Measurements from ENCODE around the gene PDE11A. TPM values are rescaled to one million over a fixed set of nuclear protein-coding genes. Genes with fewer than 3 reads are reported as not detected.

The PDE11A gene
- total RNA-seq, 2 donors from 2014 or later: 0.28 to 3.5 TPM

GRCh38 chr2:177894546-177894945 lies 178.0 kb downstream of the PDE11A start:
- TF ChIP-seq, protein P1, sequence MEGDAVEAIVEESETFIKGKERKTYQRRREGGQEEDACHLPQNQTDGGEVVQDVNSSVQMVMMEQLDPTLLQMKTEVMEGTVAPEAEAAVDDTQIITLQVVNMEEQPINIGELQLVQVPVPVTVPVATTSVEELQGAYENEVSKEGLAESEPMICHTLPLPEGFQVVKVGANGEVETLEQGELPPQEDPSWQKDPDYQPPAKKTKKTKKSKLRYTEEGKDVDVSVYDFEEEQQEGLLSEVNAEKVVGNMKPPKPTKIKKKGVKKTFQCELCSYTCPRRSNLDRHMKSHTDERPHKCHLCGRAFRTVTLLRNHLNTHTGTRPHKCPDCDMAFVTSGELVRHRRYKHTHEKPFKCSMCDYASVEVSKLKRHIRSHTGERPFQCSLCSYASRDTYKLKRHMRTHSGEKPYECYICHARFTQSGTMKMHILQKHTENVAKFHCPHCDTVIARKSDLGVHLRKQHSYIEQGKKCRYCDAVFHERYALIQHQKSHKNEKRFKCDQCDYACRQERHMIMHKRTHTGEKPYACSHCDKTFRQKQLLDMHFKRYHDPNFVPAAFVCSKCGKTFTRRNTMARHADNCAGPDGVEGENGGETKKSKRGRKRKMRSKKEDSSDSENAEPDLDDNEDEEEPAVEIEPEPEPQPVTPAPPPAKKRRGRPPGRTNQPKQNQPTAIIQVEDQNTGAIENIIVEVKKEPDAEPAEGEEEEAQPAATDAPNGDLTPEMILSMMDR (IDR thresholded peaks at IDR 0.05): no peak
- ATAC-seq (ENCODE audit: insufficient number of reproducible peaks, low FRiP score, low read depth) (no peak), DNase-seq (ENCODE audit: low spot score) (no peak)
- H3K4me3 ChIP-seq: no peak overlapping the region
- no peaks in the 10 kb centered on the region for H3K27me3 ChIP-seq (replicated peaks; ENCODE audit: insufficient read depth)
- H3K36me3 ChIP-seq: no peaks in the 10 kb centered on the region
- no peak overlapping the region for H3K27ac ChIP-seq
- no peaks in the 10 kb centered on the region for H3K9me3 ChIP-seq
- H3K4me1 ChIP-seq (ENCODE audit: control insufficient read depth in 1 of 2, low read depth in 2 of 2): no peaks in the 10 kb centered on the region

GRCh38 chr2:177893880-177894279 lies 178.7 kb downstream of the PDE11A start:
- TF ChIP-seq, protein P1 (IDR thresholded peaks at IDR 0.05): no peak
- Histone ChIP-seq H3K36me3 (no peaks in the 10 kb centered on the region), H3K27ac (no peak overlapping the region), H3K9me3 (no peaks in the 10 kb centered on the region), H3K4me3 (no peak overlapping the region), H3K27me3 (replicated peaks; ENCODE audit: insufficient read depth) (no peaks in the 10 kb centered on the region), H3K4me1 (ENCODE audit: control insufficient read depth in 1 of 2, low read depth in 2 of 2) (no peaks in the 10 kb centered on the region)
- no peak for DNase-seq (ENCODE audit: low spot score)
- ATAC-seq (ENCODE audit: insufficient number of reproducible peaks, low FRiP score, low read depth): no peak

DNA sequence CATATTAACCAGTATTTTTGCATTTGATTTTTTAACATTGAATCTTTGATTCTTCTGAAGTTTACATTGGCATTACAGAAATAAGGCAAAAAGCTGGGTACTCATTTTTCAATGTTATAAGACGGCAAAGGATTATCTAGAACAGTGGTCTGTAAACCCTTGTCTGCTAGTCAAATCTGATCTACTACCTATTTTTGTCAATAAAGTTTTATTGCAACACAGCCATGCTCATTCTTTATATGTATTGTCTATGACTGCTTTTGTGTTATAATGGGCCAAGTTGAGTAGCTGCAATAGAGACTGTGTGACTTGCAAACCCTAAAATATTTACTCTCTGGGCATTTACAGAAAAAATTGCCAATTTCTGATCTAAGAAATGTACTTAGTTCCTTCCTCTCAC lies 181.0 kb downstream of the PDE11A start:
- H3K4me1 ChIP-seq (ENCODE audit: control insufficient read depth in 1 of 2, low read depth in 2 of 2): no peaks in the 10 kb centered on the region
- H3K27me3 ChIP-seq (replicated peaks; ENCODE audit: insufficient read depth): no peaks in the 10 kb centered on the region
- TF ChIP-seq, protein P1 (IDR thresholded peaks at IDR 0.05): no peak
- H3K9me3 ChIP-seq: no peaks in the 10 kb centered on the region
- DNase-seq (ENCODE audit: low spot score) (no peak), ATAC-seq (ENCODE audit: insufficient number of reproducible peaks, low FRiP score, low read depth) (no peak)
- H3K4me3 ChIP-seq: no peak overlapping the region
- H3K27ac ChIP-seq: no peak overlapping the region
- no peaks in the 10 kb centered on the region for H3K36me3 ChIP-seq

- DNase-seq (ENCODE audit: low spot score) (no peak), ATAC-seq (ENCODE audit: insufficient number of reproducible peaks, low FRiP score, low read depth) (no peak)
- no peaks in the 10 kb centered on the region for H3K27me3 ChIP-seq (replicated peaks; ENCODE audit: insufficient read depth)
- H3K4me1 ChIP-seq (ENCODE audit: control insufficient read depth in 1 of 2, low read depth in 2 of 2): no peaks in the 10 kb centered on the region
- no peaks in the 10 kb centered on the region for H3K9me3 ChIP-seq
- H3K4me3 ChIP-seq: no peak overlapping the region
- TF ChIP-seq, protein P1 (IDR thresholded peaks at IDR 0.05): no peak
- no peak overlapping the region for H3K27ac ChIP-seq
- H3K36me3 ChIP-seq: no peaks in the 10 kb centered on the region
Measured at GRCh38 chr2:177889818-177890460, 182.6 kb downstream of the PDE11A start.

- no peak for ATAC-seq (ENCODE audit: insufficient number of reproducible peaks, low FRiP score, low read depth)
Measured at GRCh38 chr2:177888581-177888980, 184.0 kb downstream of the PDE11A start.

More at GRCh38 chr2:177888581-177888980, 184.0 kb downstream of the PDE11A start:
- TF ChIP-seq, protein P1 (IDR thresholded peaks at IDR 0.05): no peak
- H3K27ac ChIP-seq: no peak overlapping the region
- H3K4me1 ChIP-seq (ENCODE audit: control insufficient read depth in 1 of 2, low read depth in 2 of 2): no peaks in the 10 kb centered on the region
- H3K27me3 ChIP-seq (replicated peaks; ENCODE audit: insufficient read depth): no peaks in the 10 kb centered on the region
- H3K9me3 ChIP-seq: no peaks in the 10 kb centered on the region
- DNase-seq (ENCODE audit: low spot score): no peak
- H3K4me3 ChIP-seq: no peak overlapping the region
- no peaks in the 10 kb centered on the region for H3K36me3 ChIP-seq

Measured in thoracic aorta (tissue), 2 donors.